Erythroblast (primary cell): ENCODE measurements around the gene NFKBIE.

Experiments
- GATA1 ChIP-seq: IDR thresholded peaks from 2 replicates; pipeline ENCODE4 v1.6.1; 2011; ENCODE audit warnings: low read depth, mild to moderate bottlenecking, control low read depth, low read length, moderate library complexity
- POLR2A ChIP-seq: IDR thresholded peaks from 2 replicates; pipeline ENCODE4 v1.6.1; 2011; ENCODE audit warnings: mild to moderate bottlenecking, low read length

DNA sequence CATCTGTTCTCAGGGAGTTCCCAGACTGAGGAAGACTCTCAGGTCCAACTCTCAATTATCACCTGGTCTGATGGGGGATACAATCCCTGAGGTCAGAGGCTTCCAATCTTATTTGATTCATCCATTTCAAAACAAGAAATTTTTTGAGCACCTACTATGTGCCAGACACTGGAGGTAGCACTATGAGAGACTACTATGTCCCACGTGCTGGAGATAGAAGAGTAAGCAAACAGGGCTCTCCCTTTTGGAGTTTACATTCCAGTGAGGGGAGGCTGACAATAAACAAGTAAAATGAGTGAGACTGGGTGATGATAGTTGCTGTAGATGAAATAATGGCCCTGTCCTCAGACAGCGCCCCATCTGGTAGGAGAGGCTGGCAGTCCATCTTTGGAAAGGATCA, 21.4 kb upstream of the NFKBIE start:
- no peak for TF ChIP-seq POLR2A
- TF ChIP-seq GATA1: no peak
